H1 (cell line): ENCODE measurements around the gene TSSC4. TPM values are rescaled to one million over a fixed set of nuclear protein-coding genes. Genes with fewer than 3 reads are reported as not detected.

ENCODE experiments used
- CTCF ChIA-PET: fragments of 300-600 bp; sonication (Branson Sonifier 250); formaldehyde crosslinking; loops from one replicate; lab custom pipeline; 2021; ENCODE audit not compliant: partially characterized antibody; lab: Charles Lee
- POLR2A ChIA-PET: fragments of 300-600 bp; sonication (Branson Sonifier 250); formaldehyde crosslinking; loops from one replicate; lab custom pipeline; 2021; ENCODE audit warnings: inconsistent platforms; ENCODE audit not compliant: partially characterized antibody; lab: Charles Lee
- DNase-seq, 2 experiments: peaks; one replicate each; pipeline versions ENCODE4 v3.0.0 to v3.0.0-alpha.2; 2010 to 2022; ENCODE audit warnings: low spot score in 2 of 2, low read depth in 1 of 2, mixed read lengths in 1 of 2
- FAIRE-seq: peaks from 2 replicates; lab custom pipeline; 2011; peaks lifted over from hg19 to GRCh38; lab: Jason Lieb, UNC
- H2AFZ ChIP-seq: 2 replicates; pipeline ENCODE4 v1.8.1; 2012; ENCODE audit warnings: low read length, inconsistent platforms
- H2AK5ac ChIP-seq: 2 replicates; pipeline ENCODE4 v1.6.1; 2013; ENCODE audit warnings: low read depth, low read length
- H2BK120ac ChIP-seq: replicated peaks from 2 replicates; pipeline ENCODE3; 2013; ENCODE audit warnings: low read depth, low read length, inconsistent platforms
- H2BK12ac ChIP-seq: 2 replicates; pipeline ENCODE4 v1.6.1; 2013; ENCODE audit warnings: low read depth, low read length
- H2BK15ac ChIP-seq: 2 replicates; pipeline ENCODE4 v1.6.1; 2013; ENCODE audit warnings: low read length
- H2BK20ac ChIP-seq: 2 replicates; pipeline ENCODE4 v1.6.1; 2013; ENCODE audit warnings: low read length
- H2BK5ac ChIP-seq: 2 replicates; pipeline ENCODE4 v1.6.1; 2013; ENCODE audit warnings: low read depth, low read length
- H3K14ac ChIP-seq: 2 replicates; pipeline ENCODE4 v1.6.1; 2013; ENCODE audit warnings: inconsistent platforms; ENCODE audit not compliant: insufficient read length
- H3K18ac ChIP-seq: 2 replicates; pipeline ENCODE4 v1.6.1; 2013; ENCODE audit warnings: low read length; ENCODE audit errors: extremely low read depth
- H3K23ac ChIP-seq: 2 replicates; pipeline ENCODE4 v1.6.1; 2013; ENCODE audit warnings: inconsistent platforms; ENCODE audit not compliant: insufficient read length
- H3K23me2 ChIP-seq: 2 replicates; pipeline ENCODE4 v1.6.1; 2013; ENCODE audit warnings: low read depth, low read length
- H3K27ac ChIP-seq: 2 replicates; pipeline ENCODE4 v1.6.1; 2011; ENCODE audit warnings: low read depth, low read length, inconsistent platforms
- H3K27me3 ChIP-seq, 4 experiments: replicated peaks in 1 of 4; 1 replicate in 1 of 4; 2 replicates in 3 of 4; pipeline versions ENCODE4 v1.6.1 to v1.8.1; 2011 to 2013; ENCODE audit warnings: low read length in 3 of 4, mild to moderate bottlenecking in 3 of 4, inconsistent platforms in 2 of 4, mixed read lengths in 2 of 4, moderate library complexity in 1 of 4; ENCODE audit not compliant: control insufficient read depth in 3 of 4, insufficient read depth in 3 of 4; ENCODE audit errors: extremely low read depth in 1 of 4
- H3K36me3 ChIP-seq, 4 experiments: 2 replicates each; pipeline versions ENCODE4 v1.6.1 to v1.8.1; 2011 to 2013; ENCODE audit warnings: mild to moderate bottlenecking in 4 of 4, low read length in 3 of 4, moderate library complexity in 2 of 4, control low read depth in 1 of 4, inconsistent platforms in 1 of 4; ENCODE audit not compliant: insufficient read depth in 4 of 4, control insufficient read depth in 2 of 4
- H3K4ac ChIP-seq: replicated peaks from 2 replicates; pipeline ENCODE3; 2013; ENCODE audit warnings: low read length, low read depth, mixed read lengths, inconsistent platforms; ENCODE audit not compliant: insufficient read length
- H3K4me1 ChIP-seq, 4 experiments: replicated peaks in 1 of 4; 1 replicate in 1 of 4; 2 replicates in 3 of 4; pipeline versions ENCODE4 v1.6.1 to v1.8.1; 2011 to 2013; ENCODE audit warnings: low read length in 3 of 4, inconsistent platforms in 2 of 4, mixed read lengths in 1 of 4; ENCODE audit not compliant: insufficient read depth in 4 of 4, control insufficient read depth in 3 of 4
- H3K4me2 ChIP-seq, 2 experiments: 2 replicates each; pipeline versions ENCODE4 v1.6.1 to v1.8.1; 2011 to 2013; ENCODE audit warnings: low read depth in 2 of 2, low read length in 2 of 2, control low read depth in 1 of 2, inconsistent platforms in 1 of 2, mild to moderate bottlenecking in 1 of 2; ENCODE audit not compliant: insufficient read depth in 1 of 2
- H3K4me3 ChIP-seq, 4 experiments: fragments of 200-600, 300-600 bp in 1 of 4; sonication (generic), shearing (Covaris generic), sonication (Bioruptor Twin) in 1 of 4; 2 replicates each; pipeline versions ENCODE4 v1.5.1 to v1.8.1; 2011 to 2016; ENCODE audit warnings: low read length in 4 of 4, low read depth in 3 of 4, control low read depth in 2 of 4, inconsistent platforms in 2 of 4, mild to moderate bottlenecking in 2 of 4, mixed read lengths in 1 of 4, moderate library complexity in 1 of 4; ENCODE audit not compliant: insufficient read depth in 2 of 4; ENCODE audit errors: extremely low read depth in 1 of 4
- H3K56ac ChIP-seq: replicated peaks from 2 replicates; pipeline ENCODE3; 2013; ENCODE audit warnings: low read depth, mild to moderate bottlenecking, mixed read lengths, low read length, inconsistent platforms; ENCODE audit not compliant: insufficient read length
- H3K79me1 ChIP-seq: 2 replicates; pipeline ENCODE4 v1.6.1; 2013; ENCODE audit warnings: low read depth, low read length, control low read depth
- H3K79me2 ChIP-seq, 2 experiments: 2 replicates each; pipeline versions ENCODE4 v1.6.1 to v1.8.1; 2012 to 2013; ENCODE audit warnings: low read length in 2 of 2, mild to moderate bottlenecking in 2 of 2, inconsistent platforms in 1 of 2; ENCODE audit not compliant: insufficient read depth in 2 of 2, control insufficient read depth in 1 of 2
- H3K9ac ChIP-seq, 4 experiments: replicated peaks in 1 of 4; 1 replicate in 1 of 4; 2 replicates in 3 of 4; pipeline versions ENCODE4 v1.6.1 to v1.8.1; 2011 to 2013; ENCODE audit warnings: low read depth in 3 of 4, low read length in 3 of 4, control low read depth in 2 of 4, mild to moderate bottlenecking in 2 of 4, moderate library complexity in 2 of 4, inconsistent platforms in 1 of 4; ENCODE audit errors: extremely low read depth in 1 of 4
- H3K9me3 ChIP-seq, 2 experiments: 2 replicates each; pipeline versions ENCODE4 v1.6.1 to v1.8.1; 2012 to 2013; ENCODE audit warnings: mild to moderate bottlenecking in 2 of 2, moderate library complexity in 2 of 2, control low read depth in 1 of 2, inconsistent platforms in 1 of 2, low read depth in 1 of 2, low read length in 1 of 2, mixed read lengths in 1 of 2; ENCODE audit not compliant: insufficient read depth in 2 of 2
- H4K20me1 ChIP-seq, 2 experiments: replicated peaks in 1 of 2; 2 replicates each; pipeline versions ENCODE3 to v1.8.1; 2011 to 2013; ENCODE audit warnings: inconsistent platforms in 2 of 2, low read length in 2 of 2, mild to moderate bottlenecking in 1 of 2; ENCODE audit not compliant: insufficient read depth in 2 of 2, control insufficient read depth in 1 of 2
- H4K5ac ChIP-seq: 2 replicates; pipeline ENCODE4 v1.6.1; 2013; ENCODE audit warnings: low read length, low read depth, mixed read lengths, inconsistent platforms; ENCODE audit not compliant: insufficient read length
- H4K8ac ChIP-seq: 2 replicates; pipeline ENCODE4 v1.8.0; 2013; ENCODE audit warnings: mild to moderate bottlenecking, moderate library complexity, low read length, inconsistent platforms; ENCODE audit not compliant: insufficient read depth; ENCODE audit errors: extremely low read depth
- H4K91ac ChIP-seq: replicated peaks from 2 replicates; pipeline ENCODE3; 2013; ENCODE audit warnings: low read length, mixed read lengths, inconsistent platforms; ENCODE audit not compliant: insufficient read length
- HDAC2 ChIP-seq, 2 experiments: fragments of 300-600 bp in 1 of 2; sonication (generic) in 1 of 2; IDR thresholded peaks; 2 replicates each; pipeline ENCODE4 v1.6.1; 2011 to 2012; ENCODE audit warnings: low read depth in 2 of 2, low read length in 2 of 2, mild to moderate bottlenecking in 2 of 2, moderate library complexity in 2 of 2, borderline replicate concordance in 1 of 2, inconsistent platforms in 1 of 2
- WGBS, 2 experiments: shearing (Covaris generic) in 1 of 2; methylation state at CpG; one replicate each; pipeline versions ENCODE4 v1.1.6 to v1.1.7; 2013 to 2015; ENCODE audit warnings: low lambda C conversion rate in 2 of 2, mixed read lengths in 2 of 2, inconsistent platforms in 1 of 2, low coverage in 1 of 2, missing lambda C conversion rate in 1 of 2; ENCODE audit not compliant: insufficient replicate concordance in 2 of 2, insufficient coverage in 1 of 2, insufficient read length in 1 of 2; ENCODE audit errors: extremely low coverage in 1 of 2, missing lambda C conversion rate in 1 of 2; 5-methylcytosine and 5-hydroxymethylcytosine counted together
- polyA plus RNA-seq, 7 experiments: library from polyadenylated mRNA; depleted of rRNA in 3 of 7; stranded (reverse) in 5 of 7; unstranded in 2 of 7; fragments of >200 nt in 5 of 7; fragments of 200-250 nt in 2 of 7; gene quantifications; 1 replicate in 5 of 7; 2 replicates in 1 of 7; 4 replicates in 1 of 7; pipeline versions ENCODE4 v1.2.1 to v1.2.3, GENCODE V29; 2011 to 2013; ENCODE audit warnings: missing spikeins in 2 of 7, mixed read lengths in 2 of 7
- total RNA-seq: library from RNA; stranded (reverse); fragmentation: NEBNext Ultra II Directional; extraction: Animal tissue kit (Norgen Biotek cat#: 25700); gene quantifications from 2 replicates; pipeline ENCODE4 v1.2.1, GENCODE V29; 2021

The TSSC4 gene
- total and polyA plus RNA-seq, 2 of the 8 experiments (the other 6 are each of a cell fraction or from before 2014, with no cell fraction given) = 34.0 to 39.3 TPM

DNA sequence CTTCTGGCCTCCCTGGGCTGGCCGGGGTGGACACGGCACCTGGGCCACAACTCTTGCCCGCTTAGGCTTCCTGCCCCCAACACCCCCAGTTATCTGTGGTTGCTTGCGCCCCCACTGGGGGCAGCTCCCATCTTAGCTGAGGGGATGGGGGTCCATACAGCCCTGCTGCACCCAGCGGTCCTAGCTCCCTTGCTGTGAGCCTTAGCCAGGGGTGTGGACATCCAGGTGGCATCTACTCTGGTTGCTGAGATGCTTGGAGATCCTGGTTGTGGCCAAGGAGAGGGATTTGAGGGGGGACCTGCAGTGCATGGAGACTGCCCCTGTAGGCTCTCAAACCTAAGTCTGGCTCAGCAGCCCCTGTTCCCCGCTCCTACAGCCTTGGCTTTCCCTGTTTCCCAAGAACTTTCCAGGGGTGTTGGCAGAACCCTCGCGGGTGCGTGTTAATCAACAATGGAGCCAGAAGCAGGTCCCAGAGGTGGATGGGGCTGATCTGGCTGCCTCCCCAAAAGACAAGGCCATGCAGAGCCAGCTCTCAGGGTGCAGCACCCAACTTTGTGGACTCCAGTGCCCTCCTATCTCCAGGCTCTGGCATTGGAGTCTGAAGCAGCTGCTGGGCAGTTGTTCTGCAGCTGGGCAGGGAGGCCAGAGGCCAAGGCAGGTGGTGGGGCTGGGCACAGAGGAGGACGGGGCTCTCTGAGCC is 47.6 kb downstream of the TSSC4 start:
- TF ChIP-seq HDAC2 (IDR thresholded peaks at IDR 0.05; ENCODE audit: borderline replicate concordance in 1 of 2, low read depth in 2 of 2, low read length in 2 of 2) = no peak
- Histone ChIP-seq H2BK5ac (no peak overlapping the region), H3K9ac (no peak overlapping the region), H4K8ac (no peak overlapping the region), H3K4me2 (no peak overlapping the region), H3K18ac (no peak overlapping the region), H3K4me3 (no peak overlapping the region), H3K36me3 (no peaks in the 10 kb centered on the region), H4K20me1 (peaks cover 3 to 4% of the 10 kb centered on the region in 2 experiments), H3K9me3 (no peaks in the 10 kb centered on the region), H3K4ac (no peak overlapping the region), H2BK12ac (no peak overlapping the region), H3K27me3 (peaks cover 30 to 82% (median 61%) of the 10 kb centered on the region in 4 experiments), H3K79me2 (no peaks in the 10 kb centered on the region), H3K79me1 (no peaks in the 10 kb centered on the region), H2BK120ac (no peak overlapping the region), H4K5ac (no peak overlapping the region), H3K23me2 (peaks cover 7% of the 10 kb centered on the region; the same call in 1 of the 2 replicates), H2AFZ (no peak overlapping the region), H3K23ac (no peak overlapping the region), H3K14ac (no peak overlapping the region), H4K91ac (no peak overlapping the region), H3K27ac (no peak overlapping the region), H3K4me1 (peaks cover 0 to 3% (median 3%) of the 10 kb centered on the region in 4 experiments; a peak in 2 of 7 replicates), H3K56ac (no peak overlapping the region), H2BK15ac (no peak overlapping the region), H2BK20ac (no peak overlapping the region), H2AK5ac (no peak overlapping the region)
- no peak for DNase-seq
- WGBS, 2 experiments = 84% methylated on average over 9 of the region's 10 CpGs; no CpG with 5 or more reads in 1 of the 2 experiments
- CTCF ChIA-PET = interaction anchor here (1.1 to 1.8 kb wide), 4 partner anchors 19 to 148 kb away, joined by 3 to 6 read pairs (median 4); no protein-coding TSS in a partner anchor
- FAIRE-seq = no peak
- POLR2A ChIA-PET = no interaction called here
